ENCODE data around the gene ZNF723. TPM values are rescaled to one million over a fixed set of nuclear protein-coding genes. Genes with fewer than 3 reads are reported as not detected.
A peak's percentile ranks its signal among the peaks of the same experiment; 100 is the strongest.
"Not testable (repeated sequence)": the region's sequence is repeated elsewhere in the genome, so short reads cannot be mapped to it uniquely, and the experiment has no call there.

The ZNF723 gene
- total RNA-seq: not detected
- long read RNA-seq: 0 reads

DNA sequence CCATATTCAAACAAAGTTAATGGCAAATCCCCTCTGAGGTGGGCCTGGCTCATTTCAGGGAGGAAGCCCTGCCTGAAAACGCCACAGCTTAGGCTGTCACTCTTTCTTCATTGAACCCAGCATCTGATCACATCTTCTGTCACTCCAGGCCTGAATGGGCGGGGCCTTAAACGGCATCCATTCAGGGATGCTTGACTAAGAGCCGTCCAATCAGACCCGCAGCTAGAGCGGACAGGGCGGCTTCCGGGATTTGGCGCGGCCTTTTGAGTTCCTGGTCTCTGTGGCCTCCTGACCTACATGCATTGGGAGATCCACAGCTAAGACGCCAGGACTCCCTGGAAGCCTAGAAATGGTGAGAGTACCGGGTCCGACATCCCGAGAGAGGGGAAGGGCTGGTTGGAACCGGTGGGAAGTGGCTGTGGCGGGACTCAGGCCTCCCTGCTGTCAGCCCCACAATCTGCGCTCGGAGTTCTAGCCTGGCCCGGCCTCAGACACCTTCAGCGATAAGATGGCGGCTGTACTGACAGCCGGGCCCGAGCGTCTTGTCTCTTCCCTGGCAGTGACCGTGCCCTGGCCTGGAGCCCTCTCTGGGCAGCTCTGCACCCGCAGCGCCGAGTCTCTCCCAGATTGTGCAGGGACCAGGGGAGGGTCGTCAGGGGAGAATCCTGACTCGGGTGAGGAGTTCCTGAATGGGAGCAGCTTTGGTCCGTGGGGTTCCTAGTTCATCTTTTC is at the start of gene ZNF723:
TSS of gene ZNF723 (plus strand) at position 261 of the 732 bp plus-strand sequence. CDS start at position 350, 89 bp downstream.
- intact Hi-C loops (cut with DNase I): no loop called here
- no peak for DNase-seq (ENCODE audit: low spot score)

DNA sequence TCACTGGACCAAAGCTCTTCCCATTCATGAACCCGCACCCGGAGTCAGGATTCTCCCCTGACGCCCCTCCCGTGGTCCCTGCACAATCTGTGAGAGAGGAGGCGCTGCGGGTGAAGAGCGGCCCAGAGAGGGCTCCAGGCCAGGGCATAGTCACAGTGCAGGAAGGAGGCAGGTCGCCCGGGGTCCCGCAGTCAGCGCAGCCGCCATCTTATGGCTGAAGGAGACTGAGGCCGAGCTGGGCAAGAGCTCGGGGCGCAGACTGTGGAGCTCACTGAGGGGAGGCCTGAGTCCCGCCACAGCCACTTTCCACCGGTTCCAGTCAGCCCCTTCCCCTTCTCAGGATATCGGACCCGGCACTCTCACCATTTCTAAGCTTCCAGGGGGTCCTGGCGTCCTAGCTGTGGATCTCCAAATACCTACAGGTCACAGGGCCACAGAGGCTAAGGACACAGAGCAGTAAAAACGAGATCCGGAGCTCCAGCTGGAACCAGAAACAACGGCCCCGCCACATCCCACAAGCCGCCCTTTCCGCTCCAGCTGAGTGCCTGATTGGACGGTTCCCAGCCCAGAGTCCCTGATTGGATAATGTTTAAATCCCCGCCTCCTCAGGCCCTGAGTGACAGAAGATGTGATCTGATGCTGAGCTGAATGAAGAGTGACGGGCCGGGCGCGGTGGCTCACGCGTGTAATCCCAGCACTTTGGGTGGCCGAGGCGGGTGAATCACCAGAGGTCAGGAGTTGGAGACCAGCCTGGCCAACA is 48.3 kb upstream of the ZNF723 start, which contains the start of gene ZNF99:
TSS of gene ZNF99 (minus strand) at position 501 of the 760 bp plus-strand sequence. CDS start at position 366, 135 bp downstream.
- peak; percentile 83 for DNase-seq (ENCODE audit: low spot score)
- intact Hi-C loops (cut with DNase I): no loop called here

DNA sequence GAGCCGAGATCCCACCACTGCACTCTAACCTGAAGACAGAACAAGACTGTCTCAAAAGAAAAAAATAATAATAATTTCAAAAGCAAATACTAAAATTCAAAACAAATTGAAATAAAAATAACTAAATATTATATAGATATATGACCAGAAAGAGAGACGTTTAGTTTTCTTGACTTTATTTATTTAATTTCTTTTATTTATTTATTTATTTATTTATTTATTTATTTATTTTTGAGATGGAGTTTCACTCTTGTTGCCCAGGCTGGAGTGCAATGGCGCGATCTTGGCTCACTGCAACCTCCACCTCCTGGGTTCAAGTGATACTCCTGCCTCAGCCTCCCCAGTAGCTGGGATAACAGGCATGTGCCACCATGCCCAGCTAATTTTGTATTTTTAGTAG is 39.2 kb upstream of the ZNF723 start:
- intact Hi-C loops (cut with DNase I); DNase-seq (ENCODE audit: low spot score): not testable (repeated sequence)

DNA sequence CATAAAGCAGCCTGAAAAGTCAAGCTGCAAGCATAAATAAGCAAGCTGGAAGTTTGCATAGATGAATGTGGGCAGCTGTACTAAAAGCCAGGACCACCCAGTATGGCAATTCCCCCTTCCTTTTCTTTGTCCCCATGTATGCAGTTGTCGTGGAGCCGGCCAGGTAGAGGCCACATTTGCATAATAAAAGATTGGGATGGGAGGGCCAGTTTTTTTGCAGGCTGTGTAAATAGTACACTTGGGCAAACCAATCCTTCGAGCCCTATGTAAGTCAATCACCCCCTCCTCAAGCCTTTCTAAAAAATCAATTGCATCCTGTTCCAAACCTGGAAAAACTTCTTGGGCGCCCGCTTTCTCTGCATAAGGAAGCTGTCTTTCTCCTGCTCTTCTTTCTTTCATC is 35.1 kb upstream of the ZNF723 start:
- no peak for DNase-seq (ENCODE audit: low spot score)
- intact Hi-C loops (cut with DNase I): no loop called here

DNA sequence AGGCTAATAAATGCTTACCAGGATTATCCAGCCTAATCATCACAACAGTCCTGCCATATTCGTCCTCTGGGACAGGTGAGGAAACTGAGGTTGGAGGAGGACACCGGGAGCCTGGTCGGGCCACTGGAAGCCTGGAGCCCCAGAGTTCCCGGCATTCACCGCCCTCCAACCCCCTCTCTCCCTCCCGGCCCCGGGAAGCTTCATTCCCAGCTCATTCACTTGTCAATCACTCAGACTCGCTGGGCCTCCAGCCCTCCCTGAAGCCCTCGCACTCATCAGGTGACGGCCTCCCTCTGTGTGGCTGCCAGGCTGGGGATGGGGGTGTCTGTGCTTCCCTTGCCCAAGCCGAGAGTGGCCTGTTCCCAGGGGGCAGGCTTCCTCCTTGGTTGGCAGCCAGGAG is 25.7 kb upstream of the ZNF723 start:
- intact Hi-C loops (cut with DNase I): no loop called here
- no peak for DNase-seq (ENCODE audit: low spot score)

DNA sequence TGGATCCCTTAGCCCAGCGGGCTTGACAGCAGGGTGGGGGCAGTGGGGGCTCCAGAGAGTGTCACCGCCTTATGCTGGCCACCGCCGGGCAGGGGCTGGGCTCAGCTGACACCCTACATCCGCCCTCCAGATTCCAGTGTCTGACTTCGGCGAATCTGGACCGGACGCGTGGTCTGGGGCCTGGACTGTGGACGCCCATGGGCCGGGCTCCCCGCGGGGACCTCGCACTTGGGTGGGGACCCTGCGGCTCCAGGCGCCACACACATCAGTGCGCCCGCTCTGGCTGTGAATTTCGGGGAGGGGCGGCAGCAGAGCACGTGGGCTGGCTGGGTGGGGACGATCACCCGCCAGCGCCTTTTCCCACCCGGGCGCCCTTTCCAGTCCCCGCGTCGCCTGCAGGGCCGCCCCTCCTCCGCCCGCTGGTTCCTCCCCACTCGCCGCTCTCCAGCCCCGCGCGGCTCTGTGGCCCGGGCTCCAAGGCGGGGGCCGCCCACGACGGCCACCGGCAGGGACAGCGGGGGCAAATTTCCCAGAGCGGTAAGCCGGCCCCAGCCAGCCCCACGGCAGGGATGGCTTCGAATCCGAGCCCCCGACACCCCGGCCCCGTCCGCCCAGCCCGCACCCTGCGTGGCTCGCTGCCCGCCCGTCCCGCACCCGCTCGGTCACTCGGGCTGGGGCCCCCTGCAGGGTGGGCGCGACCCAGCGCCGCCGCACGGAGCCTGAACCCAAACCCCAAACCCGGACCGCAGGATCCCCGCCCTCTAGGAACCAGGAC is 24.8 kb upstream of the ZNF723 start:
- intact Hi-C loops (cut with DNase I): no loop called here
- DNase-seq (ENCODE audit: low spot score): no peak

DNA sequence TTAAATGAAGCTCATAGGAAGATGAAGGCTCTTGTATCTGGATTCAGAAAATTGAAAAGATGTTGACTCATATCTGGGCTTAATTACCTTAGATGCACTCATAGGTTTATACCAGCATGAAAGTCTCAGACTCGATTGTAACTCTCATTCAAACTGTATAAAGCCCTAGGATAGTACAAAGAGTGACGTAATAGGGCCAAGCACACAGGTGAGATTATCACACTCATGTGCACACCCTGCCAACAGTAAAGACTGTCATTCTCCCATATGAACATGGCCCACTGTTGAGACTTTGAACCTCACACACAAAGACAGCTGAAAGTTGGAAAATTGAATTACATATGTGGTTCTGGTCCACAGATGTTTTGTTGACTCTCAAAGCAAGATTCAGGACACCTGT is 18.0 kb upstream of the ZNF723 start:
- no peak for DNase-seq (ENCODE audit: low spot score)
- intact Hi-C loops (cut with DNase I): no loop called here

DNA sequence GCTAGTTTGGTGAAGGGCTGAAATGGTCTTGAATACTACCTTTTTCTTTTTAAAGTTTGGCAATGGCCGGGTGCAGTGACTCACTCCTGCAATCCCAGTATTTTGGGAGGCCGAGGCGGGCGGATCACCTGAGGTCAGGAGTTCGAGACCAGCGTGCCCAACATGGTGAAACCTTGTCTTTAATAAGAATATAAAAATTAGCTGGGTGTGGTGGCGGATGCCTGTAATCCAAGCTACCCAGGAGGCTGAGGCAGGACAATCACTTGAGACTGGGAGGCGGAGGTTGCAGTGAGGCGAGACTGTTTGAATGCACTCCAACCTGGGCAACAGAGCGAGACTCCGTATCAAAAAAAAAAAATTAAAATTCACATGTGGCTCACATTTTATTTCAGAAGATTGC is 880 bp upstream of the ZNF723 start:
- no peak for DNase-seq (ENCODE audit: low spot score)
- intact Hi-C loops (cut with DNase I): no loop called here

DNA sequence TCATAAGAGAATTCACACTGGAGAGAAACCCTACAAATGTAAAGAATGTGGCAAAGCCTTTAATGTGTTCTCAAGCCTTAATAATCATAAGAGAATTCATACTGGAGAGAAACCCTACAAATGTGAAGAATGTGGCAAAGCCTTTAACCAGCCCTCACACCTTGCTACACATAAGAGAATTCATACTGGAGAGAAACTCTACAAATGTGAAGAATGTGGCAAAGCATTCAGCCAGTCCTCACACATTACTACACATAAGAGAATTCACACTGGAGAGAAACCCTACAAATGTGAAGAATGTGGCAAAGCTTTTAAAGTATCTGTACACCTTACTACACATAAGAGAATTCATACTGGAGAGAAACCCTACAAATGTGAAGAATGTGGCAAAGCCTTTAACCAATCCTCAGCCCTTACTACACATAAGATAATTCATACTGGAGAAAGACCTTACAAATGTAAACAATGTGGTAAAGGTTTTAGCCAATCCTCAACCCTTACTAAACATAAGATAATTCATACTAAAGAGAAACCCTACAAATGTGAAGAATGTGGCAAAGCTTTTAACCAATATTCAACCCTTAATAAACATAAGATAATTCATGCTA is 25.7 kb downstream of the ZNF723 start:
- intact Hi-C loops (cut with DNase I); DNase-seq (ENCODE audit: low spot score): not testable (repeated sequence)

DNA sequence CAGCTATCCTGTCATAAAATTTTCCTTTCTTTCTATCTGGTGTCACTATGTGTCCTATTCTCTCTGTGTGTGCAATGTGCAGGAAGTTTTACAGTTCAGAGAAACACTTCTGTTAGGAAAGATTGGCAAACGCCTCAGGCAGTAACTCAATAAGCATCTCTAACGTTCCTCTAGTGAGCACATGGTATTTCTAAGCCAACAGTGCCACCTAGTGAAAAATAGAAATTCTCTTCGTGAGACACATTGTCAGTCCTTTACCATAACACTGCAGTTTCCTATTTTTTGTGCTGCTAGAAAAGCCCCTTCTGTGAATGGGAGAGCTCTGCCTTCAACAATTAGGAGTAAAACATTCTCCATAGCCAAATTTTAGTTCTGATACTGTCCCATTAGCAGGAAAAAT is 50.7 kb downstream of the ZNF723 start:
- intact Hi-C loops (cut with DNase I): no loop called here
- DNase-seq (ENCODE audit: low spot score): no peak

DNA sequence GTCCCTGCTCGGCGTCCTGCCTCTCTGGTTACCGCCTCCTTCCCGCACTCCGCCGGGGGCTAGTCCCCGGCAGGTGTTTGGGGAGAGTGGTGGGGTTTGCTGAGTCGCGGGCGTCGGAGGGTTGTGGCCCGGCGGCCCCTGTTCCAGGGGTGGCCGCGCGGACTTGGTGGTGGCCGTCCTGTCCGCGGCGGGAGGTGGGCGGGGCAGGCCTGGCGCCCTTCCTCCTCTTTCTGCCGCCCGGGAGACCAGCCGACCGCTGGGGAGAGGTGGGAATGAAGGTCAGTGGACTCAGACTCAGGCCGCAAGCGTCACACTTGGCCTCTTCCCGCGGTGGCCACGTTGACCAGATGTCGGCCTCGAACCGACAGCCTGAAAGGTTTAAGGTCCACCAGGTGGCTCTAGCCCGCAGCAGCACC is 61.8 kb downstream of the ZNF723 start:
- DNase-seq (ENCODE audit: low spot score): no peak
- intact Hi-C loops (cut with DNase I): no loop called here

DNA sequence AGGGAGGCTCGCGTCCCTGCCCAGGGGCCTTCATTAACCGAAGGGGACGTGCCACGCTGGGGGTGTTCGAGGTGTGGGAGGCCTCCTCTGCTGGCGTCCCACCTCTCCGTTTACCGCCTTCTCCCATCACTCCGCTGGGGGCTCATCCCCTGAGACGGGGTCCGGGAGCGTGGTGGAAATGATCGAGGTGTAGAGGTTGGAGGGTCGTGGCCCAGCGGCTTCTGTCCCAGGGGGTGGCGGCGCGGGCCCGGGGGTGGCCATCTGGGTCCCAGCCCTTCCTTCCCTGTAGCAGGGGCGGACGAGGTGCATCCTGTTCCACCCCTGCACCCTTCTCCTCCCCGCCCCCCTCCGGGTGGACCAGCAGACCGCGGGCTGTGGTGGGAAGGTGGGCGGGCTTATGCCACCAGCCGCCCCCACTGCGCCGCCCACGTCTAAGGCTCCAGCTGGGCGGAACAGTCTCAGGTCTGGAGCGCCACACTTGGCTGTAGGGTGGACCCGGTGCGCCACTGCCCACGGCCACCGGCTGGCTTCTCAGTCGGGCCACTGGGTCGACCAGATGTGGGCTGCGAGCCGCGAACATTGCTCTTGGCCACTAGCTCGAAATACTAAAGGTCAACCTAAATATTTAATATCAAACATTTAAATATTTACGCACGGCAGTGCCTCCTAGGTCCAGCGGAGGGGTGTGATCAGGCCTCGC is 69.5 kb downstream of the ZNF723 start:
- intact Hi-C loops (cut with DNase I): no loop called here
- DNase-seq (ENCODE audit: low spot score): no peak

Other genes with a start within 250 kb of the ZNF723 start
- gene ZNF492, start 198.0 kb upstream of the ZNF723 start, total RNA-seq: 0.13 TPM
- gene ZNF99, start 48.1 kb upstream of the ZNF723 start, total RNA-seq: 0.11 TPM
- 5.7 TPM for gene ZNF728, start 170.9 kb downstream of the ZNF723 start, total RNA-seq

Measured in cardiac septum (tissue), 1 donor.